Measurements from ENCODE around the gene GLO1. TPM values are rescaled to one million over a fixed set of nuclear protein-coding genes. Genes with fewer than 3 reads are reported as not detected.

The GLO1 gene
- total and polyA plus RNA-seq, 10 donors, result 39.9 to 113 (median 79.4) TPM

DNA sequence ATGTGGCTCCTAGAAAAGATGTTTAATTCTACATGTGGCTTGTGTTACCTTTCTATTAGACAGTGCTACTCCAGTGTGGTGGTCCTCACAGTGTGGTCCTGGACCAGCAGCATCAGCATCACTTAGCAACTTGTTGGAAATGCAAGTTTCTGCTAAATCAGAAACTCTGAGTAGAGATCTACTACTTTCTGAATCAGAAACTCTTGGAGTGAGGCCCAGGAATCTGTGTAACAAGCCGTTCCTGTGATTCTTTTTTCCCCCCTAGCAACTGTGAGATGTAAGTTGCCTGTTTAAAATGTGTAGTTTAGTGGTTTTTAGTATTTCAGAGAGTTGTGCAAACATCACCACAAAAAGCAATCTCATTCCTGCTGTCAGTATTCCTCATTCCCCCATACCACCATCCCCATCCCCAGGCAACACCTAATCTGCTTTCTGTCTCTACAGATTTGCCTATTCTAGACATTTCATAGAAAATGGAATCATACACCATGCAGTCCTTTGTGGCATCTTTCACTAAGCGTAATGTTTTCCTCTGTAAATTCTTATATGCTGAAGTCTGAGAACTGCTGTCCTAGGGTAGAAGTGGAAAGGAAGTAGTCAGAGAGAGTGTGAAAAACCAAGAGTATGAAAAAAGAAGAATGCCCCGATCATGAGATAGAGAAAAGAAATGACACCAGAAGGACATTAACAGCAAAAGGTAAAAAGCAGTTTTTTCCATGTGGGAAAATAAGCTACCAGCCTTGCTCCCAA is 44.4 kb downstream of the GLO1 start:
- Histone ChIP-seq H3K36me3 (peaks cover 0 to 40% (median 1%) of the 10 kb centered on the region in 6 donors), H3K27ac (no peak overlapping the region), H3K4me1 (no peaks in the 10 kb centered on the region), H3K27me3 (replicated peaks in 1 of 7) (no peaks in the 10 kb centered on the region), H3K9me3 (no peaks in the 10 kb centered on the region), H3K4me3 (no peak overlapping the region)
- intact Hi-C loops (cut with DNase I; ENCODE audit: low total_unique reads), result no loop called here
- no peak for DNase-seq
- WGBS, 5 donors, result 81 to 90% (median 89%) methylated on average over 3 of the region's 3 CpGs
- TF ChIP-seq POLR2AphosphoS5 (IDR thresholded peaks at IDR 0.05) (no peak), POLR2A (IDR thresholded peaks at IDR 0.05) (no peak)
- TF ChIP-seq, protein P1, sequence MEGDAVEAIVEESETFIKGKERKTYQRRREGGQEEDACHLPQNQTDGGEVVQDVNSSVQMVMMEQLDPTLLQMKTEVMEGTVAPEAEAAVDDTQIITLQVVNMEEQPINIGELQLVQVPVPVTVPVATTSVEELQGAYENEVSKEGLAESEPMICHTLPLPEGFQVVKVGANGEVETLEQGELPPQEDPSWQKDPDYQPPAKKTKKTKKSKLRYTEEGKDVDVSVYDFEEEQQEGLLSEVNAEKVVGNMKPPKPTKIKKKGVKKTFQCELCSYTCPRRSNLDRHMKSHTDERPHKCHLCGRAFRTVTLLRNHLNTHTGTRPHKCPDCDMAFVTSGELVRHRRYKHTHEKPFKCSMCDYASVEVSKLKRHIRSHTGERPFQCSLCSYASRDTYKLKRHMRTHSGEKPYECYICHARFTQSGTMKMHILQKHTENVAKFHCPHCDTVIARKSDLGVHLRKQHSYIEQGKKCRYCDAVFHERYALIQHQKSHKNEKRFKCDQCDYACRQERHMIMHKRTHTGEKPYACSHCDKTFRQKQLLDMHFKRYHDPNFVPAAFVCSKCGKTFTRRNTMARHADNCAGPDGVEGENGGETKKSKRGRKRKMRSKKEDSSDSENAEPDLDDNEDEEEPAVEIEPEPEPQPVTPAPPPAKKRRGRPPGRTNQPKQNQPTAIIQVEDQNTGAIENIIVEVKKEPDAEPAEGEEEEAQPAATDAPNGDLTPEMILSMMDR (IDR thresholded peaks at IDR 0.05 in 8 of 11, conservative IDR thresholded peaks at IDR 0.05 in 3 of 11), result no peak

DNA sequence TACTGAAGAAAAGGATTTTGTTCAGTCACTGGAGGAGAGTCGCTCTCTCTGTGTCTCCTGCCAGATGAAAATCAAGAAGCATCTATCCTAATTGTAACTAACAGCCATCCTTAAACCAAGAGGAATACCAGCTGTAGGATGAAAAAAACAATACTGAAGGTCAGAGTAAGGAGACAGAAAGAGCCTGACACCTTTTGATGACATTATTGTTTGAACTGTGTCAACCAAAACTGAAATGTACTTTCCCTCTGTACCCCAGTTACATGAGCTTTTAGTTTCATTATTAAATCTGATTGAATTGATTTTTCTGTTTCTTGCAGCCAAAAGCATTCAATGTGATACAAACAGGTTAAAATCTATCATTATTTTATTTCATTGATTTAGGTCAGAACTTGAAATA is 46.0 kb downstream of the GLO1 start:
- Histone ChIP-seq H3K9me3 (no peaks in the 10 kb centered on the region), H3K36me3 (peaks cover 0 to 40% (median 1%) of the 10 kb centered on the region in 6 donors), H3K4me3 (no peak overlapping the region), H3K27ac (no peak overlapping the region), H3K27me3 (replicated peaks in 1 of 7) (no peaks in the 10 kb centered on the region), H3K4me1 (no peaks in the 10 kb centered on the region)
- 97 to 100% (median 100%) methylated on average over 1 of the region's 1 CpG for WGBS, 5 donors
- TF ChIP-seq POLR2AphosphoS5 (IDR thresholded peaks at IDR 0.05) (no peak), POLR2A (IDR thresholded peaks at IDR 0.05) (no peak)
- TF ChIP-seq, protein P1 (IDR thresholded peaks at IDR 0.05 in 8 of 11, conservative IDR thresholded peaks at IDR 0.05 in 3 of 11), result no peak
- intact Hi-C loops (cut with DNase I; ENCODE audit: low total_unique reads), result no loop called here
- no peak for DNase-seq

DNA sequence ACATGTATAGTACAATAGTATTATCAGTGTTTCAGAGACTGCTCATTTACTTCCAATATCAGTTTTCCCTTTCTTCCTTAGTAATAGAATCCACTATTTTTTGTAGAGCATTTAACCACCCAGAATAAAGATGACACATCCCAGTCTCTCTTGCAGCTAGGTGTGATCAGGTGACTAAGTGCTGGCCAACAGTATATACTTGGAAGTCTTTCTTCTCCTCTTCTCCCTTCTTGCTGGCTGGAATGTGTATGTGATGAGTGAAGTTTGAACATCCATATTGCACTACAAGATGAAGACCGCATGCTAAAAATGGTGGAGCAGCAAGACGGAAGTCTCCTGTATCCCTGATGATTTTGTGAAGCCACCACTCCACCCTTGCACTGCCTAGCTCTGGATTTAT is 48.7 kb downstream of the GLO1 start:
- Histone ChIP-seq H3K36me3 (peaks cover 0 to 51% (median 1%) of the 10 kb centered on the region in 6 donors), H3K9me3 (peaks cover 0 to 3% (median 0%) of the 10 kb centered on the region in 8 donors), H3K4me3 (no peak overlapping the region), H3K27me3 (replicated peaks in 1 of 7) (no peaks in the 10 kb centered on the region), H3K4me1 (no peaks in the 10 kb centered on the region), H3K27ac (no peak overlapping the region)
- no peak for DNase-seq
- intact Hi-C loops (cut with DNase I; ENCODE audit: low total_unique reads), result no loop called here
- 94 to 98% (median 96%) methylated on average over 2 of the region's 2 CpGs for WGBS, 5 donors
- TF ChIP-seq, protein P1 (IDR thresholded peaks at IDR 0.05 in 8 of 11, conservative IDR thresholded peaks at IDR 0.05 in 3 of 11), result no peak
- TF ChIP-seq POLR2A (IDR thresholded peaks at IDR 0.05), result no peak
- no peak for TF ChIP-seq POLR2AphosphoS5 (IDR thresholded peaks at IDR 0.05)

DNA sequence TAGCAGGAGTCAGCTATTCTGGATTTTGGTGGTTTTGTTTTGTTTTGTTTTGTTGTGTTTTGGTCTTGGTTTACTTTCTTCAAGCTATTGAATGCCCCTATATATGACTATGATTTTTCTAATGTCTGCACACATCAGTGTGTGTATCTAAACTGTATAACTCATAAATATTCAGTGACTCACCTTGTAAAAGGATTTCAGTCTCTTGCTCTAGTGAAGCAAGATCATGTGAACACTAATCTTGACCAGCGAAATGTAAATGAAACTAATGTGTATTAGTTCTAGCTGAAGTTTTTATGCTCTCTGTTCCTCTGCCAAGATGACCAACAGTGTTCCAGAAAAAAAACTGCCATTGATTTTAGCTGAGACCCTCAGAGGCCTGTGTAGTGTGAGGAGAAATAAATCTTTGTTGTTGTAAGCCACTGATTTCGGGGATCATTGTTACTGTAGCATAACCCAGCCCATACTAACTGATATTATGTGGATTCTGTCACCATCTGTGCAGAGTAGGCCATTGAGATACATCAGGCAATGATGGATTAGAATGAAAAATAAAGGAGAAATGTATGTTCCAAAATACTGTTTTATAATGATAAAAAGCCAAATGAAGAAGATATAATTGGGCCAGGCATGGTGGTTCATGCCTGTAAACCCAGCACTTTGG is 51.7 kb downstream of the GLO1 start:
- Histone ChIP-seq H3K27me3 (replicated peaks in 1 of 7) (no peaks in the 10 kb centered on the region), H3K36me3 (peaks cover 0 to 37% (median 0%) of the 10 kb centered on the region in 6 donors), H3K4me3 (no peak overlapping the region), H3K9me3 (peaks cover 0 to 3% (median 0%) of the 10 kb centered on the region in 8 donors), H3K4me1 (no peaks in the 10 kb centered on the region), H3K27ac (no peak overlapping the region)
- 96 to 97% (median 96%) methylated on average over 2 of the region's 2 CpGs for WGBS, 5 donors
- TF ChIP-seq POLR2AphosphoS5 (IDR thresholded peaks at IDR 0.05) (no peak), POLR2A (IDR thresholded peaks at IDR 0.05) (no peak)
- TF ChIP-seq, protein P1 (IDR thresholded peaks at IDR 0.05 in 8 of 11, conservative IDR thresholded peaks at IDR 0.05 in 3 of 11), result no peak
- DNase-seq, result no peak
- intact Hi-C loops (cut with DNase I; ENCODE audit: low total_unique reads), result no loop called here

Data from spleen (tissue), 11 donors.